PC-3 (cell line): ENCODE measurements around the gene CDH4. TPM values are rescaled to one million over a fixed set of nuclear protein-coding genes. Genes with fewer than 3 reads are reported as not detected.

Source experiments
- ATAC-seq: fragments of 200-7000 bp; cut with Tn5 transposase; 2 replicates; pipeline ENCODE4 v1.9.1; 2020; ENCODE audit warnings: mild to moderate bottlenecking, moderate library complexity
- BruUV-seq: library from RNA; stranded (reverse); fragments of 400-500 nt; replicated peaks from 2 replicates; lab custom pipeline; 2021; lab: Mats Ljungman, UMichigan
- CTCF ChIA-PET: fragments of 300-600 bp; sonication (Branson Sonifier 250); formaldehyde crosslinking; loops from one replicate; lab custom pipeline; 2022; ENCODE audit warnings: antibody characterized with exemption; lab: Charles Lee
- POLR2A ChIA-PET: fragments of 300-600 bp; sonication (Branson Sonifier 250); formaldehyde crosslinking; loops from one replicate; lab custom pipeline; 2022; ENCODE audit warnings: antibody characterized with exemption; ENCODE audit not compliant: unreplicated experiment; lab: Charles Lee
- DNase-seq: peaks from one replicate; pipeline ENCODE4 v3.0.0-alpha.2; 2015
- H2AFZ ChIP-seq: fragments of 300-600 bp; sonication (generic); 2 replicates; pipeline ENCODE4 v1.6.0; 2016; ENCODE audit warnings: antibody characterized with exemption, low read length
- H3F3A ChIP-seq: fragments of 300-600 bp; sonication (generic); one replicate; pipeline ENCODE4 v1.6.0; 2017; ENCODE audit warnings: antibody characterized with exemption, low read length, control low read depth, mild to moderate bottlenecking; ENCODE audit not compliant: unreplicated experiment
- H3K27ac ChIP-seq: fragments of 300-600 bp; sonication (generic); 2 replicates; pipeline ENCODE4 v1.5.1; 2016; ENCODE audit warnings: mild to moderate bottlenecking, low read length
- H3K27me3 ChIP-seq: fragments of 300-600 bp; sonication (generic); 2 replicates; pipeline ENCODE4 v1.6.1; 2016; ENCODE audit warnings: low read length, mixed read lengths
- H3K36me3 ChIP-seq: fragments of 300-600 bp; sonication (generic); 2 replicates; pipeline ENCODE4 v1.6.1; 2016; ENCODE audit warnings: low read depth, mixed run types, low read length, mixed read lengths
- H3K4me1 ChIP-seq: fragments of 300-600 bp; sonication (generic); 2 replicates; pipeline ENCODE4 v1.5.1; 2016; ENCODE audit warnings: low read length; ENCODE audit not compliant: insufficient read depth
- H3K4me2 ChIP-seq: fragments of 300-600 bp; sonication (generic); 2 replicates; pipeline ENCODE4 v1.6.0; 2016; ENCODE audit warnings: low read length
- H3K4me3 ChIP-seq: fragments of 300-600 bp; sonication (generic); 2 replicates; pipeline ENCODE4 v1.5.1; 2016; ENCODE audit warnings: mild to moderate bottlenecking, low read length, mixed read lengths
- H3K79me2 ChIP-seq: fragments of 300-600 bp; sonication (generic); 2 replicates; pipeline ENCODE4 v1.6.1; 2017; ENCODE audit warnings: low read length, mixed read lengths
- H3K9ac ChIP-seq: fragments of 300-600 bp; sonication (generic); 2 replicates; pipeline ENCODE4 v1.6.0; 2016; ENCODE audit warnings: mild to moderate bottlenecking, low read length
- H3K9me2 ChIP-seq: fragments of 300-600 bp; sonication (generic); replicated peaks from 2 replicates; pipeline ENCODE4 v1.6.1; 2016; ENCODE audit warnings: mixed run types, low read length, mixed read lengths
- H3K9me3 ChIP-seq: fragments of 300-600 bp; sonication (generic); 2 replicates; pipeline ENCODE4 v1.6.1; 2016; ENCODE audit warnings: low read length, mixed read lengths
- H4K20me1 ChIP-seq: fragments of 300-600 bp; sonication (generic); 2 replicates; pipeline ENCODE4 v1.6.1; 2016; ENCODE audit warnings: low read length, mixed read lengths
- CTCF ChIP-seq: fragments of 300-600 bp; sonication (generic); conservative IDR thresholded peaks from 2 replicates; pipeline ENCODE4 v1.5.1; 2017; ENCODE audit warnings: antibody characterized with exemption, low read depth, mild to moderate bottlenecking, low read length
- EZH2 ChIP-seq: fragments of 300-600 bp; sonication (generic); IDR thresholded peaks from one replicate; pipeline ENCODE4 v1.6.1; 2017; ENCODE audit warnings: antibody characterized with exemption, mild to moderate bottlenecking, low read length; ENCODE audit not compliant: unreplicated experiment
- EZH2phosphoT487 ChIP-seq: fragments of 300-600 bp; sonication (generic); IDR thresholded peaks from 2 replicates; pipeline ENCODE4 v1.6.1; 2018; ENCODE audit warnings: mild to moderate bottlenecking, antibody characterized with exemption, low read length, borderline replicate concordance
- intact Hi-C: fragments of 100-400 bp; cut with micrococcal nuclease; formaldehyde crosslinking; loops from 2 replicates; pipeline ENCODE4 v1.9.0; 2023
- total RNA-seq: library from RNA; depleted of rRNA; stranded (reverse); fragments of >200 nt; gene quantifications from 2 replicates; pipeline ENCODE4 v1.2.3, GENCODE V29; 2014

Gene CDH4
- total RNA-seq, 1 experiment from 2014 or later = not detected

- Histone ChIP-seq H3K27ac (no peak overlapping the region), H3K36me3 (no peaks in the 10 kb centered on the region), H3K79me2 (no peaks in the 10 kb centered on the region), H3K4me2 (no peak overlapping the region), H3K4me1 (no peaks in the 10 kb centered on the region), H3K9me2 (no peaks in the 10 kb centered on the region), H4K20me1 (no peaks in the 10 kb centered on the region), H3K9ac (no peak overlapping the region), H3F3A (no peaks in the 10 kb centered on the region), H3K4me3 (no peak overlapping the region), H3K27me3 (peaks cover 98% of the 10 kb centered on the region), H2AFZ (no peak overlapping the region), H3K9me3 (no peaks in the 10 kb centered on the region)
- DNase-seq = no peak
- intact Hi-C loops = no loop called here
- ChIA-PET CTCF (no interaction called here), POLR2A (no interaction called here)
- BruUV-seq = no TSS peak
- no peak for TF ChIP-seq EZH2
- ATAC-seq = no peak
These were observed 576.8 kb downstream of the CDH4 start for GRCh38 chr20:61828891-61829290.

GRCh38 chr20:61829526-61829925 is 577.5 kb downstream of the CDH4 start:
- Histone ChIP-seq H3K27ac (no peak overlapping the region), H3K4me3 (no peak overlapping the region), H3K9me2 (no peaks in the 10 kb centered on the region), H2AFZ (no peak overlapping the region), H3F3A (no peaks in the 10 kb centered on the region), H3K9me3 (no peaks in the 10 kb centered on the region), H3K79me2 (no peaks in the 10 kb centered on the region), H3K9ac (no peak overlapping the region), H3K4me1 (no peaks in the 10 kb centered on the region), H4K20me1 (no peaks in the 10 kb centered on the region), H3K36me3 (no peaks in the 10 kb centered on the region), H3K27me3 (peaks cover 99% of the 10 kb centered on the region), H3K4me2 (no peak overlapping the region)
- ChIA-PET CTCF (no interaction called here), POLR2A (no interaction called here)
- DNase-seq (no peak), ATAC-seq (no peak)
- BruUV-seq = no TSS peak
- TF ChIP-seq CTCF (no peak), EZH2phosphoT487 (no peak), EZH2 (no peak)
- intact Hi-C loops = no loop called here

- H3K9me2 ChIP-seq = no peaks in the 10 kb centered on the region
- no peaks in the 10 kb centered on the region for H3F3A ChIP-seq
- H2AFZ ChIP-seq = no peak overlapping the region
- no peak overlapping the region for H3K27ac ChIP-seq
- intact Hi-C loops = no loop called here
- no peak overlapping the region for H3K4me2 ChIP-seq
- POLR2A ChIA-PET = no interaction called here
- no peak for ATAC-seq
- no peak overlapping the region for H3K9ac ChIP-seq
- no peak overlapping the region for H3K4me3 ChIP-seq
- no peaks in the 10 kb centered on the region for H3K36me3 ChIP-seq
- no peaks in the 10 kb centered on the region for H4K20me1 ChIP-seq
- DNase-seq = no peak
- no TSS peak for BruUV-seq
- peaks cover 99% of the 10 kb centered on the region for H3K27me3 ChIP-seq
- CTCF ChIA-PET = no interaction called here
- H3K4me1 ChIP-seq = no peaks in the 10 kb centered on the region
- no peaks in the 10 kb centered on the region for H3K9me3 ChIP-seq
- TF ChIP-seq CTCF (no peak), EZH2phosphoT487 (no peak), EZH2 (no peak)
- H3K79me2 ChIP-seq = no peaks in the 10 kb centered on the region
These were observed 578.3 kb downstream of the CDH4 start for GRCh38 chr20:61830241-61830930.
